NCI-H526 treated with DMSO at 0.1 percent for 48 hours (cell line): ENCODE data around the gene CYLD.

Experiments
- DNase-seq: peaks from one replicate; lab custom pipeline; 2025; lab: John Stamatoyannopoulos, UW

Gene CYLD

DNA sequence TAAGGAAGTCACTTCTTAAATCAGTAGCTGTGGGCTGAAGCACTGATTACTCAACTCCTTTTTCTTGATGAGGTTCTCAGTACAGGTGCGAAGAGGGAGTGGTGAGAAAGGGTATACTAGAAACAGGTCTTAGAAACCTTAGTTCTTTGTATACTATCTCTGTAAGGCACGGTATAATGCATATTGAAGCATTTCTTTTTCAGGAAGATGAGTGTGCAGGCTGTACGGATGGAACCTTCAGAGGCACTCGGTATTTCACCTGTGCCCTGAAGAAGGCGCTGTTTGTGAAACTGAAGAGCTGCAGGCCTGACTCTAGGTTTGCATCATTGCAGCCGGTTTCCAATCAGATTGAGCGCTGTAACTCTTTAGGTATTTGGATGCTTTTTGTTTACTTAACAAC is 39.2 kb downstream of the CYLD start:
- no peak for DNase-seq

DNA sequence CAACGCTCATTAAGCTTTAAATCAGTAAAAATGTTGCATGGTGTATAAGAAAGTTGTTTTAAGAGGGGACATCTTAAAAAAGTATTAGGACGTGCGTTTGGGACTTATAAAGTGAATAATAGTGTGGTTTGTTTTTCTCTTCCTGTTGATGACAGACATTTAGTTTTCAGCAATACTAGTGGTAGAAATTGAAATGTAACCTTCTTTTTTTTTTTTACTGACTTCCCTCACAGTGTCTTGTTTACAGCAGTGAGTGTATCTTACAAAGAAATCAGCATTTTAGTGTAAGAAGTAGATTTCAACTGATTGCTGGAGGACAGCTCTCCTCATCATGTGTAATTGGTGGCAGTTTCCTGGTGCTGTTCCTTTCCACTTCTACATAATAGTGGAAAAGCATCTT is 39.6 kb downstream of the CYLD start:
- no peak for DNase-seq

GRCh38 chr16:50789757-50790156 is 47.9 kb downstream of the CYLD start:
- DNase-seq: no peak

DNA sequence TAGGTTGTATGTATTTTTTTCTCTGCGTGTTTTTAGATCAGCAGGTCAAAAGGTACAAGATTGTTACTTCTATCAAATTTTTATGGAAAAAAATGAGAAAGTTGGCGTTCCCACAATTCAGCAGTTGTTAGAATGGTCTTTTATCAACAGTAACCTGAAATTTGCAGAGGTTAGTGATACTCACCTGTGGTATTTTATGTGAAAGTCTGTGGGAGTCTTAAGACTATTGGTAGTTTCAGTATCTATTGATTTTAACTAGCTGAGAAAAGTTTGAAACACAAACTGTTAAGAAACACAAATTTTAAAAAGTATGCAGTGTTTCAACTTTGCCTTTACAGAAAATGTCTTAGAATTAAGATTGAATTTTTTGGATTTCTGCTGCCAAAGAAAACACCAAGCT is 49.6 kb downstream of the CYLD start:
- DNase-seq: no peak

DNA sequence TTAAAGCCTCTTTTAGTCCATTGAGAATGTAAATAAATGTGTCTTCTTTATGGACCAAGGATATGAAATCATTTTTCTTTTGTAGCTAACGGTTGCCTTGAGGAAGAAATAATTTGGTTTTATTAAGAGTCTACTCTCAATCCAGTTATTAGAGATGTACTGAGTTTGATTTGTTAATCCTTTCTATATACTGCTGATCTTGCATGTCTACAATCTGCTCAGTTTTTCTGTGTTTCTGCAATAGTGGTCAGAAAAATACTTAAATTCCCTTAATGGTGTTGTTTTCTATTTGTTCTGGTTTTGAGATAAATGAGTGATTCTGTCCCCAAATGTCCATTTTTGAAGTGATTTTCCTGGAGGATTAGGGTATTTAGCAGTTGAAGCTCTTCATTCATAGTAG is 54.9 kb downstream of the CYLD start:
- DNase-seq: no peak

GRCh38 chr16:50797456-50797855 is 55.6 kb downstream of the CYLD start:
- DNase-seq: no peak

- no peak for DNase-seq
Measured at GRCh38 chr16:50800074-50800473, 58.2 kb downstream of the CYLD start.

GRCh38 chr16:50801036-50801435 is 59.1 kb downstream of the CYLD start:
- no peak for DNase-seq

DNA sequence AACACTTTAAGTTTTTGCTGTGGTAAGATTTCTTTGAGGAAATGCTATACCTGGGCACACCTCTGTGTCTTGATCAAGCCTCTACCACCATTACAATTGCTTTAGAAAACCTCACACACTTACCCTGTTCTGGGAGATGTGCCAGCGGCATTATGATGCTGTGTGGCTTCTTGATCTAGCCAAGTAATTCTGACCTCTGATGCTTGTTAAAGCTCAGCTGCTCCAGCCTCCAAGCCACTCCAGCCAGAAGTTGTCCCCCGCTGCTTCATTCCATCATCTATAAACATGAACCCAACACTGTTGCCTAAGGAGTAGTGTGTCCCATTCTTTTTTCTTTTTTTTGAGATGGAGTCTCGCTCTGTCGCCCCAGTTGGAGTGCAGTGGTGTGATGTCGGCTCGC is 60.1 kb downstream of the CYLD start:
- DNase-seq: no peak

GRCh38 chr16:50802961-50803360 is 61.1 kb downstream of the CYLD start:
- no peak for DNase-seq

- DNase-seq: no peak
Measured at GRCh38 chr16:50804290-50804907, 62.5 kb downstream of the CYLD start.

DNA sequence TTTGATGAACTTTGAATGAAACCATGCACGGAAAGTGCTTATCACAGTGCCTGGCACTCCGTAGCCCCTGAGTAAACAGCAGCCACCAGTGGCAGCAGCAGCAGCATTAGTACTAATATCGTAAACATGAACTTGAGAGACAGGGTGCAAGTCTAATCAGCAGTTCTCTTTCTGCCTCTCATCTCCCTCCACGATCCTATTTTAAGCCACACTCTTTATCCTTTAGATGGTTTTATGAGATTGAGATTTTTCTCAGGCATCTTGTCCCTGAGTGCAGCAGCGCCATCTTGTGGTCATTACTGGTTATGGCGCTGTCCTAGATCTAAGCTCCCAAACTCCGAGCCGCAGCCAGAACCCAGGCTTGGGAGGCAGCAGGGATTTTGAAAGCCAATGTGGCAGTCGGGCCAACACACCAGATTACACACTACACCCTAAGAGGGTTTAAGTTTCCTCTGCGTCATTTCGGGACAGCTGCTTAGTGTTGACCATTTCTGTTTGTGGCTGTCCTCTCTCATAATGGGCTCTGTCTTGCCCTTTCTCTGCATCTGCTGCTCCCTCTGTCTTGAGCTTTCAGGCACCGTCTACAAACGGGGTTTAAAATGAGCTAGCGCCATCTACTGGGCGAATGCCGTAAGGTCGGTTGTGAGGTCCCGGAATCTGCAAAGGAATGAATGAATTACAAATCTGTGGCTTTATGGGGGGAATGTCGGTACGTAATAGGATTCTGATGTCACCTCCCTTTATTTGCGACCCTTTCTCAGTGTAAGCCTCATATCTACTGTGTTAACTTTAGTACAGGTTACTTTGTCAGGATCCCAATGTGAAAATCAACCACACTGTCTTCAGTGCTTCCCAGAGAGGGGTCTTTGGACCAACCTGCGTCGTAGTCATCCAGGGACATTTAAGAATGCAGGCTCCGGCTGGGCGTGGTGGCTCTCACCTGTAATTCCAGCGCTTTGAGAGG is 64.5 kb downstream of the CYLD start:
- peak; percentile 68 for DNase-seq

- no peak for DNase-seq
Measured at GRCh38 chr16:50808929-50809538, 67.1 kb downstream of the CYLD start.

- DNase-seq: no peak
Measured at GRCh38 chr16:50809561-50809960, 67.7 kb downstream of the CYLD start.

DNA sequence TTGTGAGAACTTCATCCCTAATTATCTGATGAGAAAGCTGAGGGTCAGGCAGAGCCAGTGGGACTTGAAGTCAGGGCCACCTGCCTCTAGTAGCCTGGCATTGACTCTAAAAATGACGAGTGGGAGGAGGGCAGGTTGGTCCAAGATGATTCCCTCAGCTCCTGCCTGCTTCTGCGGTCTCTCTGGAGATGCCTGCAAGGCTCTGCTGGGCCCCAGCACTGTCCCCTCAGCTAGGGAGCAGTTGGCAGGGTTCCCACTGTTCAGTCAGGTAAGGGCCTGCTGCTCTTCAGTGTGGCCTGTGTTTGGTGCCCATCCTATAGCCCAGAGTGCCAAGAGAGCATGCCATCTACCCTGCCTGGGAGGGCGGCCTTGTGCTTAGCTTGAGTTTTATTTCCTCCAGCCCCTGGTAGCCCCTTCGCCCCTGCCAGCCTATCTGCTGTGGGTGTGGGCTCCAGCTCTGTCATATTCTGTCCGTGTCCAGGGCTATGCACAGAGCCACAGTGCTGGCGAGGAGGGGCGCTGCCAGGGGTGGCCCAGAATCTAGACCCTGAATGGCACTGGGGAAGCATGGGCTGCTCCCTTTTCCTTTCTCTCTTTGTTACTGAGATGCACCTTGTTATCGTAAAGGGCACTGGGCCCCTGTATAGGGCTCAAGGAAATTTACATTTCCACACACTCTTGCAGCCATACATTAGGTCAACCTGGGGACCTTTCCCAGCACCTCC is 68.5 kb downstream of the CYLD start:
- DNase-seq: no peak

DNA sequence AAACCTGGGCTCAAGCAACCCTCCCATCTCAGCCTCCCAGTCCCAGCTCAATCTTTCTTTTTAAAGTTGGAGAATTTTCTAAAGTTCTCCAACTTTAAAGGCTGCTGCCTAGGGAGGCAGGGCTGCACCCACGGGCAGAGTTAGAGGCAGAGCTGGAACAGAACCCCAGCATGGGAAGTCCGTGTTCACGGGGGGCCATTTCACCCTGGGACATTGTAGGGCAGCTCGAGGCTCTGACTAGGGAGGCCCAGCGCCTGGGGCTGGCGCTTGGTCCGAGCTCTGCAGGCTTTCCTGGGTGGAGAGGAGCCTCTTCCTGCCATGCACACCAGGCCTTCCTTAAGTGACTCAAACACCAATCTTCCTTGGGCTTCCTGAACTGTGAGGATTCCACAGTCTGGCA is 70.2 kb downstream of the CYLD start:
- DNase-seq: no peak

DNA sequence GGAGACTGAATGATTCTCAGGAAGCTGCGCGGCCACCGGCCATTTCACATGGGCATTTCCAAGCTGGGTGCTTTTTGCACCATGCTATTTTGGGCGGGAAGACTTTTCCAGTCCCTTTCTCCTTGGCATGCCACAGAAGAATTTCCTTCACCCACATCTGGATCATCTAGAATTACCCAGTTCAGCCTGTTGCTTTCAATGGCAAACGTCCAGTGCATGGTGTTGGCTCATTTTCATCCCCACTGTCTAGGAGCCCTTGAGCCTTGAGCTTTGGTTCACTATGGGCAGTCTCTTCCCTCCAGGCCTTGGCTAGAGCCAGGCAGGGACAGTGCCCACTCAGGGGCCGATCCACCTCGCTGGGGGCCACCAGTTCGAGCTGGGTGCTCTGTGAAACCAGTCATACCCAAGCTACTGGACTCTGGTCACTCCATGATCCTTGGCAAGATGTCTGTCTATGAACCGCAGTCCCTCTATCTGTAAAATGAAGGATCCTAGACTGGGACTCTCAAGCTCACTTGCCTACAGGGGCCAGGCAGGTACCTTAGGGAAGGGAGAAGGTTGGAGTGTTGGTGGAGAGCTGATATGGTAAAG is 71.1 kb downstream of the CYLD start:
- no peak for DNase-seq

GRCh38 chr16:50814052-50814451 is 72.2 kb downstream of the CYLD start:
- no peak for DNase-seq

- no peak for DNase-seq
Measured at GRCh38 chr16:50814541-50814940, 72.7 kb downstream of the CYLD start.

DNA sequence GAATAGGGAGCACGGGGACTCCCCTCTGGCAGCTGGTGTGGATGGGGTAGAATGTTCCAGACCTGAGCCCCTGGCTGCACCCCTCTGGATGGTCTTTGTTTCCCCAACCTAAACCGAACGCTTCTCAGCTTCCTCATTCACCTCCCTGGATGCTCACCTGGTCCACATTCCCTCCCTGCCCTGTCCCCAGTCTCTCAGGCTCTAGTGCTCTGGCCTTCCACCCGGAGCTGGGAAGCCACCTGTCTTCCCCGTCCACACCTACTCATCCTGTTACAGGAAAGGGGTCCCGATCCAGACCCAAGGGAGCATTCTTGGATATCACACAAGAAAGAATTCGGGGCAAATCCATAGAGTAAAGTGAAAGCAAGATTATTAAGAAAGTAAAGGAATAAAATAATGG is 73.5 kb downstream of the CYLD start:
- no peak for DNase-seq

GRCh38 chr16:50816901-50817555 is 75.1 kb downstream of the CYLD start:
- no peak for DNase-seq

DNA sequence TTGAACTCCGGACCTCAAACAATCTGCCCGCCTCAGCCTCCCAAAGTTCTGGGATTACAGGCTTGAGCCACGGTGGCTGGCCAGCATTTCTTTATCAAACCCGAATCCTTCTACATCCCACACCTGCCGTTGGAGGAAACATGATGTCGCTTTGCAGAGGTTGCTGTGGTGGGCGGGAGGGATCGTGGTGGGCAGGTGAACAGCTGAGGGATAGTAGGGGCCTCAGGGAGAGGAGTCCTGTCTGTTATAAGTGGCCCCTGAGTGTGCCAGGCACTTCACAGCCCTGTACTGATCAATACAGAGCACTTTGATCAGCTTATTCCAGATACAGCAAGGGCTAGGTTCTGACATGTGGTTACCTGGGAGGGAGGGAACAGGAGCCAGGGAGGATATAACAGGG is 76.5 kb downstream of the CYLD start:
- no peak for DNase-seq
